ENCODE data around the gene MUC4.

DNA sequence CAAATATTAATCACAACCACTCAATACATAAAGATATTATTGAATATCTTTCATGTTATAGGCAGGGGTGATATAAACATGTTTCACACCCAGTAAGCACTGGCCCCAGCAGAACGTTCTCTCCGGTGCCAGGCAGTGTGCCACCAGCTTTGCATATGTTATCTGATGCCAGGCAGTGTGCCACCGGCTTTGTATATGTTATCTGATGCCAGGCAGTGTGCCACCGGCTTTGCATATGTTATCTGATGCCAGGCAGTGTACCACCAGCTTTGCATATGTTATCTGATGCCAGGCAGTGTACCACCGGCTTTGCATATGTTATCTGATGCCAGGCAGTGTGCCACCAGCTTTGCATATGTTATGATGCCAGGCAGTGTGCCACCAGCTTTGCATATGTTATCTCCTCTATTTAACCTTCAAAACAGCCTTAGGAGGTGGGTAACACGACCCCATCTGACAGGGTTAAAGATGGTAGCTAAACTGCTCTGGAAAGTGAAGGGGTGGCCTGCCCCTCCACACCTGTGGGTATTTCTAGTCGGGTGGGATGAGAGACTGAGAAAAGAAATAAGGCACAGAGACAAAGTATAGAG is 84.0 kb downstream of the MUC4 start:
- TF ChIP-seq POLR2A (IDR thresholded peaks at IDR 0.05; ENCODE audit: extremely low read depth, insufficient read length) (no peak), CTCF (IDR thresholded peaks at IDR 0.05; ENCODE audit: low read depth, low read length) (no peak)
- TF ChIP-seq, protein P1, sequence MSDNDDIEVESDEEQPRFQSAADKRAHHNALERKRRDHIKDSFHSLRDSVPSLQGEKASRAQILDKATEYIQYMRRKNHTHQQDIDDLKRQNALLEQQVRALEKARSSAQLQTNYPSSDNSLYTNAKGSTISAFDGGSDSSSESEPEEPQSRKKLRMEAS (IDR thresholded peaks at IDR 0.05; ENCODE audit: low read depth, low read length) = no peak
